Nephron progenitor cell (in vitro differentiated cells): ENCODE measurements around the gene TSHZ2.

Experiments
- DNase-seq: peaks from one replicate; pipeline ENCODE4 v3.0.0; 2021
- H3K27ac Mint-ChIP-seq: 2 replicates; pipeline ENCODE4 v1.8.0; 2021; ENCODE audit warnings: mild to moderate bottlenecking, moderate library complexity, mixed read lengths
- H3K27me3 Mint-ChIP-seq: 2 replicates; pipeline ENCODE4 v1.8.0; 2021; ENCODE audit warnings: mild to moderate bottlenecking, low read depth, mixed read lengths; ENCODE audit not compliant: poor library complexity
- H3K36me3 Mint-ChIP-seq: 2 replicates; pipeline ENCODE4 v1.8.0; 2021; ENCODE audit warnings: low read depth, mixed read lengths
- H3K4me1 Mint-ChIP-seq: 2 replicates; pipeline ENCODE4 v1.8.0; 2021; ENCODE audit warnings: mixed read lengths
- H3K4me3 Mint-ChIP-seq: 2 replicates; pipeline ENCODE4 v1.8.0; 2021; ENCODE audit warnings: mild to moderate bottlenecking, moderate library complexity, mixed read lengths
- H3K9me3 Mint-ChIP-seq: 2 replicates; pipeline ENCODE4 v1.8.0; 2021; ENCODE audit warnings: mild to moderate bottlenecking, moderate library complexity, mixed read lengths
- TF ChIP-seq, protein P1 (sequence below): fragments of 200-600 bp; sonication (generic); IDR thresholded peaks from 2 replicates; pipeline ENCODE4 v1.5.0; 2021; ENCODE audit warnings: antibody characterized with exemption

The TSHZ2 gene

DNA sequence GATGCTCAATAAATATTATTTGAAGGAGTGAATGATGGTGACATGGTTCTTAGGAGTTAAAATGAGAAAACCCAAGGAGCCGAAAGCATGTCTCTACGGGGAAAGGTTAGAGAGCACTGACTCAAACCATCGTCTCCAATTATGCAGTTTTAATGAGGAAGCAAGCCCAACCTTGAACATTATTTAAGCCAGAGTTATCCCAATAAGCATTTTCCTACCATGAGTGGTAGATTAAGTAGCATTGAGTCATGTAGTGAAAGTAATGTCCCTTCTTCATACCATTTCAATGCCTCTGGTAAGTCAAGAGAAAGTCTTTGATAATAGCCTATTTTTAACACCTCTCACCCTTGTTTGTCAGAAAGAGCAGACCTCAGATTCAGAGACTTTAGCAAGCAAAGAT, 13.5 kb downstream of the TSHZ2 start:
- no peak for DNase-seq

DNA sequence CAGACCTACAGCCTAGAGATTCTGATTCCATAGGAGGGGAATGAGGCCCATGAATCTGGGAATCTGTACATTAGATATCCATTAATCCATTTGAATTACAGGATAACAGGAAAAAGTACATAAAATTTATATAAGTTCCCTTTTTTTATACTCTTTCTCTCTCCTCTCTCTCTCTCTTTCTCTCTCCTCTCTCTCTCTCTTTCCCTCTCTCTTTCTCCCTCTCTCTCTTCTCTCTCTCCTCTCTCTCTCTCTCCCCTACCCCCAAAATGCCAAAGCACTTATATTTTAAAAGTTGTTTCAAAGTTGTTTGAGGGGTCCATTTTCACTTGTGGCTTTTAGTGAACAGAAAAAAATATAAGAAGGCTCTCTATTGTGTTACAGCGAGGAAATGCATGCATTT, 15.1 kb downstream of the TSHZ2 start:
- Mint-ChIP-seq H3K9me3 (peaks cover 16% of the 10 kb centered on the region), H3K4me3 (no peak overlapping the region), H3K36me3 (peaks cover 44% of the 10 kb centered on the region), H3K27me3 (peaks cover 3% of the 10 kb centered on the region), H3K4me1 (peaks cover 36% of the 10 kb centered on the region), H3K27ac (no peak overlapping the region)
- no peak for DNase-seq
- TF ChIP-seq, protein P1, sequence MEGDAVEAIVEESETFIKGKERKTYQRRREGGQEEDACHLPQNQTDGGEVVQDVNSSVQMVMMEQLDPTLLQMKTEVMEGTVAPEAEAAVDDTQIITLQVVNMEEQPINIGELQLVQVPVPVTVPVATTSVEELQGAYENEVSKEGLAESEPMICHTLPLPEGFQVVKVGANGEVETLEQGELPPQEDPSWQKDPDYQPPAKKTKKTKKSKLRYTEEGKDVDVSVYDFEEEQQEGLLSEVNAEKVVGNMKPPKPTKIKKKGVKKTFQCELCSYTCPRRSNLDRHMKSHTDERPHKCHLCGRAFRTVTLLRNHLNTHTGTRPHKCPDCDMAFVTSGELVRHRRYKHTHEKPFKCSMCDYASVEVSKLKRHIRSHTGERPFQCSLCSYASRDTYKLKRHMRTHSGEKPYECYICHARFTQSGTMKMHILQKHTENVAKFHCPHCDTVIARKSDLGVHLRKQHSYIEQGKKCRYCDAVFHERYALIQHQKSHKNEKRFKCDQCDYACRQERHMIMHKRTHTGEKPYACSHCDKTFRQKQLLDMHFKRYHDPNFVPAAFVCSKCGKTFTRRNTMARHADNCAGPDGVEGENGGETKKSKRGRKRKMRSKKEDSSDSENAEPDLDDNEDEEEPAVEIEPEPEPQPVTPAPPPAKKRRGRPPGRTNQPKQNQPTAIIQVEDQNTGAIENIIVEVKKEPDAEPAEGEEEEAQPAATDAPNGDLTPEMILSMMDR = no peak

More for the DNA sequence above, 13.5 kb downstream of the TSHZ2 start:
- TF ChIP-seq, protein P1 = no peak
- Mint-ChIP-seq H3K4me1 (peaks cover 36% of the 10 kb centered on the region), H3K36me3 (peaks cover 49% of the 10 kb centered on the region), H3K9me3 (peaks cover 16% of the 10 kb centered on the region), H3K4me3 (no peak overlapping the region), H3K27me3 (peaks cover 3% of the 10 kb centered on the region), H3K27ac (no peak overlapping the region)

DNA sequence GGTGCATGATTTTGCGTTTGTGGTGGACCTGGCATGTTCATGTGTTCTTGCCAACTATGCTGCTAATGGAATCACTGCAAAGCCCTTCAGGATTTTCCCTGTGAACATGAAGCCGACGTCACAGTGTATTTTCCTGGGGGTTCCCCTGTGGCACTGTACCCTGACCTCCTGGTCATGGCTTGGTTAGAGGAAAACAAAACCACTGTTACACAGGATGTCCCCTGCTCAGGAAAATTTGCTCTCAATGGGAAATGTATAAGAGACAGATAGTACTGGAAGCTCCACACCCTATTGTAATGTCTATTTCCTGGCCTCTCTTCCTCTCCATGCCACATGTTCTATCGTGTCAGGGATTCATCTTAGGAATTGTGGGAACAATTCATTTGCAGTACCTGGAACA, 19.7 kb downstream of the TSHZ2 start:
- DNase-seq = no peak
- Mint-ChIP-seq H3K27ac (no peak overlapping the region), H3K9me3 (no peaks in the 10 kb centered on the region), H3K36me3 (peaks cover 29% of the 10 kb centered on the region), H3K27me3 (peaks cover 2% of the 10 kb centered on the region), H3K4me1 (peaks cover 28% of the 10 kb centered on the region), H3K4me3 (no peak overlapping the region)
- TF ChIP-seq, protein P1 = no peak

DNA sequence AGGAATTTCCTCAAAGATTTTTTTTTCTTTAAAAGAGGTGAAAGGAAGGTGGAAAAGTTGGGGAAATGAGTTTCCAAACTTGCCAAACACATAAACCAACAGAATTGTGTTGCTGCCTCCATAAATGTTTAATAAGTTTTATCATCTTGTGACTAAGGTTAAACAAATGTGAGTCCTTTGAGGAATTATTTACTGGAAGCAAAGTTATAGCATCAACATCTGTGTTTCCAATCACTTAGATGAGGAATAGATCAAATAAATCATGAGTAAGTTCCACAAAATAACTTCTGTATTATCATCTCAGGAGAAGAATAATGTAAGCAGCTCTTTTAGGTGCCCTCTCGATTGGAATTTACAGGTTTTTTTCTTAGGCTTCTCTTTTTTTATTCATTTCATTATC, 20.5 kb downstream of the TSHZ2 start:
- H3K27me3 Mint-ChIP-seq = peaks cover 2% of the 10 kb centered on the region
- H3K9me3 Mint-ChIP-seq = no peaks in the 10 kb centered on the region
- H3K4me3 Mint-ChIP-seq = no peak overlapping the region
- H3K27ac Mint-ChIP-seq = peak overlapping the region; percentile 63
- H3K4me1 Mint-ChIP-seq = peaks cover 28% of the 10 kb centered on the region
- H3K36me3 Mint-ChIP-seq = peaks cover 29% of the 10 kb centered on the region
- DNase-seq = no peak
- TF ChIP-seq, protein P1 = no peak

DNA sequence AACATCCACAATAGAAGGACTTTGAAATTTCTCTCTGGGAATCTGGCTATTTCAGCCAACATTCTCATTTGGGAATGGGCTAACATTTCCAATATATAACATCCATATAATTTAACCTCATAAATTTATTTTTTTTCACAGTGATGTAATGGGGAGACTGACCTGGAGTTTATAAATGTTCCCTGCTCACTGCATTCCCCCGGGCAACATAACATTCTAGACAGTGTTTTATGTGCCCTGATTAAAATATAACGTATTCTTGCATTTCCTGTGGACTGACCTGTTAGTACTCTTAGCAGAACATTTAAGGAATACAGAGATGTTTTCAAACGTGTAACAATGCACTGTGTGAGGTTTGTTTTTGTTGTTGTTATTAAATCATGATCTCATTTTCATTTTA, 20.9 kb downstream of the TSHZ2 start:
- peaks cover 25% of the 10 kb centered on the region for H3K36me3 Mint-ChIP-seq
- no peaks in the 10 kb centered on the region for H3K9me3 Mint-ChIP-seq
- peaks cover 28% of the 10 kb centered on the region for H3K4me1 Mint-ChIP-seq
- H3K27me3 Mint-ChIP-seq = peaks cover 2% of the 10 kb centered on the region
- TF ChIP-seq, protein P1 = no peak
- H3K4me3 Mint-ChIP-seq = no peak overlapping the region
- peak overlapping the region; percentile 6 for H3K27ac Mint-ChIP-seq
- DNase-seq = no peak

DNA sequence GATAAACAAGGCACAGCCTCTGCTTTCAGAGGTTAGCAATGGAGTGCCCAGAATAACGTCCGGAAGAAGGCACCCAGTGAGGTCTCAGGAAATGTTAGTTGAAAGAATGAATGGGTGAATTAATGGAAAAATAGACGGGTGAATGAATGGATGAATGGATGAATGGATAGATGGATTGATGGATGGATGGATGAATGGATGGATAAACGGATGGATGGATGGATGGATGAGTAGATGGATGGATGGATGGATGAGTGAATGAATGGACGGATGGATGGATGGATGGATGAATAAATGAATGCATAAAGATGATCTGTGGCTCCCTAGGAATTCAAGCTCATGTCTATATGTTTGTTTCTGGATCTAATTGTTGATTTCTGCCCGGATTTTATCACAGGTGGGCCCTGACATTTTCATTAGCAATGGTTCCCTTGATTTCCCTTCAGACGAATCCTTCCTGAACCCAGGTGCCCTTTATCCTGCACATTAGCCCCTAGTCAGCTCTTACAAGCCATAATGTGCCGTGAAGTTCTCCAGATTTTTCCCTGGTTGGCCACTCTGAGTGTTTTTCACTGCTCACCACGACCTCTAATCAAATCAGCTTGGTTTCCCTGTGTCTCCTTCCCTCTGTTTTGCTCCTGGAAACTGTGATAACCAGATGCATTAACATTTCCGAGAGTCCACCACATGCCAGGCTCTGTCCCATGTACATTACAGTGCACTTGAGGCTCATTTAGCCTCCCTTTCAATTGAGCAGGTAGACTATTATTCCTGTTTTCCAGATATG, 22.2 kb downstream of the TSHZ2 start:
- Mint-ChIP-seq H3K27me3 (peaks cover 2% of the 10 kb centered on the region), H3K4me1 (peaks cover 34% of the 10 kb centered on the region), H3K9me3 (no peaks in the 10 kb centered on the region), H3K27ac (no peak overlapping the region), H3K4me3 (no peak overlapping the region), H3K36me3 (peaks cover 19% of the 10 kb centered on the region)
- no peak for DNase-seq
- TF ChIP-seq, protein P1 = no peak
